K562 (cell line): ENCODE measurements around the gene PACS2. TPM values are rescaled to one million over a fixed set of nuclear protein-coding genes. Genes with fewer than 3 reads are reported as not detected.

Experiments
- ATAC-seq: fragments of 200-7000 bp; cut with Tn5 transposase; 3 replicates; pipeline ENCODE4 v1.9.1; 2020; ENCODE audit warnings: moderate library complexity
- BruUV-seq: library from RNA; stranded (reverse); fragments of 400-500 nt; replicated peaks from 2 replicates; lab custom pipeline; 2021; lab: Mats Ljungman, UMichigan
- CTCF ChIA-PET: fragments of 300-600 bp; formaldehyde crosslinking; extraction: SDS; loops from one replicate; lab custom pipeline; 2021; ENCODE audit warnings: low intra/inter-chr PET ratio; lab: Yijun Ruan, JAX
- POLR2A ChIA-PET: fragments of 300-600, 350-650 bp; sonication (Branson Sonifier 250); formaldehyde crosslinking; extraction: SDS; loops from one replicate; lab custom pipeline; 2021; ENCODE audit warnings: antibody characterized with exemption, inconsistent platforms; lab: Yijun Ruan, JAX
- DNase-seq, 4 experiments: peaks; one replicate each; pipeline versions ENCODE4 v3.0.0 to v3.0.0-alpha.2; 2011 to 2018; ENCODE audit warnings: low spot score in 3 of 4, mixed read lengths in 3 of 4; ENCODE audit errors: extremely low read depth in 1 of 4
- FAIRE-seq: peaks from 2 replicates; lab custom pipeline; 2011; peaks lifted over from hg19 to GRCh38; lab: Jason Lieb, UNC
- H2AFZ ChIP-seq: 2 replicates; pipeline ENCODE4 v1.6.0; 2011; ENCODE audit warnings: low read depth, low read length, control low read depth, inconsistent platforms
- H3K27ac ChIP-seq: fragments of 200-600 bp; 3 replicates; pipeline ENCODE4 v1.8.0; 2011; ENCODE audit warnings: low read depth, mild to moderate bottlenecking, control low read depth, inconsistent platforms, low read length, moderate library complexity, mixed read lengths; ENCODE audit errors: extremely low read depth
- H3K27me3 ChIP-seq, 2 experiments: fragments of 300-600 bp in 1 of 2; 2 replicates in 1 of 2; 3 replicates in 1 of 2; pipeline versions ENCODE4 v1.6.0 to v1.8.0; 2011; ENCODE audit warnings: inconsistent platforms in 2 of 2, low read length in 2 of 2, mild to moderate bottlenecking in 1 of 2, mixed read lengths in 1 of 2, moderate library complexity in 1 of 2; ENCODE audit not compliant: control insufficient read depth in 2 of 2, insufficient read depth in 2 of 2
- H3K36me3 ChIP-seq: fragments of 300-600 bp; 3 replicates; pipeline ENCODE4 v1.8.0; 2011; ENCODE audit warnings: mild to moderate bottlenecking, low read length, inconsistent platforms; ENCODE audit not compliant: control insufficient read depth, insufficient read depth
- H3K4me1 ChIP-seq, 2 experiments: fragments of 200-600 bp in 1 of 2; replicated peaks in 1 of 2; 2 replicates in 1 of 2; 3 replicates in 1 of 2; pipeline versions ENCODE4 v1.5.1 to v1.8.0; 2011; ENCODE audit warnings: inconsistent platforms in 2 of 2, low read length in 2 of 2, mild to moderate bottlenecking in 1 of 2, mixed read lengths in 1 of 2, moderate library complexity in 1 of 2; ENCODE audit not compliant: control insufficient read depth in 2 of 2, insufficient read depth in 2 of 2
- H3K4me2 ChIP-seq: 2 replicates; pipeline ENCODE4 v1.6.1; 2011; ENCODE audit warnings: low read length, control low read depth, inconsistent platforms, mixed read lengths; ENCODE audit not compliant: insufficient read depth
- H3K4me3 ChIP-seq: fragments of 200-600 bp; sonication (generic), shearing (Covaris generic); 2 replicates; pipeline ENCODE4 v1.5.1; 2016; ENCODE audit warnings: control low read depth, inconsistent platforms
- H3K79me2 ChIP-seq: fragments of 200-600 bp; 3 replicates; pipeline ENCODE4 v1.8.0; 2011; ENCODE audit warnings: low read length, inconsistent platforms; ENCODE audit not compliant: control insufficient read depth, insufficient read depth
- H3K9ac ChIP-seq, 2 experiments: 2 replicates each; pipeline versions ENCODE4 v1.6.0 to v1.6.1; 2011; ENCODE audit warnings: low read depth in 2 of 2, low read length in 2 of 2, control low read depth in 1 of 2, inconsistent platforms in 1 of 2, mild to moderate bottlenecking in 1 of 2, mixed read lengths in 1 of 2; ENCODE audit not compliant: insufficient read depth in 1 of 2
- H3K9me1 ChIP-seq: one replicate; pipeline ENCODE4 v1.6.0; 2011; ENCODE audit warnings: inconsistent platforms, mild to moderate bottlenecking, low read length, moderate library complexity; ENCODE audit not compliant: control insufficient read depth, insufficient read depth
- H3K9me3 ChIP-seq: replicated peaks from 2 replicates; pipeline ENCODE4 v1.5.1; 2011; ENCODE audit warnings: low read depth, low read length, inconsistent platforms; ENCODE audit not compliant: control insufficient read depth, insufficient read depth
- H4K20me1 ChIP-seq: replicated peaks from 2 replicates; pipeline ENCODE4 v1.6.1; 2011; ENCODE audit warnings: low read length, inconsistent platforms, mixed read lengths; ENCODE audit not compliant: control insufficient read depth, insufficient read depth
- ATF3 ChIP-seq, 2 experiments: fragments of 450-650 bp in 1 of 2; sonication (generic) in 1 of 2; formaldehyde crosslinking in 1 of 2; IDR thresholded peaks in 1 of 2; conservative IDR thresholded peaks in 1 of 2; 2 replicates each; pipeline versions ENCODE4 v1.6.1 to v1.8.1; 2016 to 2023; ENCODE audit warnings: mild to moderate bottlenecking in 2 of 2, moderate library complexity in 2 of 2, inconsistent platforms in 1 of 2, missing genetic modification reagents in 1 of 2
- BHLHE40 ChIP-seq: IDR thresholded peaks from 2 replicates; pipeline ENCODE4 v1.6.1; 2011; ENCODE audit warnings: low read length, improper control_type of control experiment
- CBX1 ChIP-seq: sonication (generic); IDR thresholded peaks from 2 replicates; pipeline ENCODE4 v1.6.1; 2016; ENCODE audit warnings: antibody characterized with exemption, low read depth, mild to moderate bottlenecking
- JUND ChIP-seq, 2 experiments: IDR thresholded peaks; 2 replicates in 1 of 2; 3 replicates in 1 of 2; pipeline ENCODE4 v1.6.1; 2011; ENCODE audit warnings: borderline replicate concordance in 2 of 2, low read depth in 2 of 2, low read length in 2 of 2, improper control_type of control experiment in 1 of 2, missing biosample characterization in 1 of 2, missing genetic modification characterization in 1 of 2, missing genetic modification reagents in 1 of 2
- POLR2B ChIP-seq: fragments of 450-650 bp; IDR thresholded peaks from 2 replicates; pipeline ENCODE4 v1.6.1; 2018; ENCODE audit warnings: low read depth; ENCODE audit not compliant: partially characterized antibody
- PRDM10 ChIP-seq: fragments of 450-650 bp; IDR thresholded peaks from 2 replicates; pipeline ENCODE4 v1.6.1; 2018; ENCODE audit not compliant: partially characterized antibody
- TCF3 ChIP-seq: sonication (generic); formaldehyde crosslinking; IDR thresholded peaks from 2 replicates; pipeline ENCODE4 v1.4.0; 2020; ENCODE audit warnings: mild to moderate bottlenecking, missing genetic modification reagents
- ZKSCAN1 ChIP-seq: fragments of 150-350 bp; IDR thresholded peaks from 2 replicates; pipeline ENCODE4 v1.6.1; 2016; ENCODE audit warnings: low read depth, low read length
- ZNF277 ChIP-seq: fragments of 250-450 bp; sonication (Bioruptor Pico); IDR thresholded peaks from 2 replicates; pipeline ENCODE4 v1.8.0; 2022; ENCODE audit warnings: inconsistent platforms, mild to moderate bottlenecking, moderate library complexity, borderline replicate concordance
- ZNF436 ChIP-seq: fragments of 250-450, 450-650 bp; sonication (Bioruptor Pico); formaldehyde crosslinking; IDR thresholded peaks from 2 replicates; pipeline ENCODE4 v1.7.0; 2020; ENCODE audit warnings: mild to moderate bottlenecking
- ZNF717 ChIP-seq: fragments of 250-450 bp; sonication (Bioruptor Pico); IDR thresholded peaks from 2 replicates; pipeline ENCODE4 v1.5.0; 2021
- WGBS: fragments of 100-300 bp; shearing (Covaris generic); methylation state at CpG from one replicate; pipeline ENCODE4 v1.1.6; 2016; ENCODE audit warnings: low coverage, mixed read lengths; ENCODE audit not compliant: insufficient coverage; ENCODE audit errors: missing lambda C conversion rate; 5-methylcytosine and 5-hydroxymethylcytosine counted together
- in situ Hi-C: fragments of 300-500 bp; cut with MboI; formaldehyde crosslinking; loops from 4 replicates; pipeline ENCODE4 v1.15.0; 2018; ENCODE audit warnings: inconsistent platforms, mixed read lengths
- intact Hi-C: fragments of 100-400 bp; cut with micrococcal nuclease; formaldehyde crosslinking; loops from 2 replicates; pipeline ENCODE4 v1.14.2; 2022
- polyA plus RNA-seq, 8 experiments: library from polyadenylated mRNA; depleted of rRNA in 4 of 8; stranded (reverse) in 5 of 8; unstranded in 3 of 8; fragments of >200 nt; fragmentation: Nextera tagmentation in 2 of 8; fragmentation: Illumina TruSeq in 1 of 8; extraction: Ambion mirVana in 2 of 8; extraction: Trizol in 1 of 8; gene quantifications; 2 replicates each; pipeline versions ENCODE4 v1.2.1 to v1.2.3, GENCODE V29; 2011 to 2014; ENCODE audit warnings: inconsistent platforms in 1 of 8, missing spikeins in 1 of 8
- total RNA-seq, 7 experiments: library from RNA; depleted of rRNA in 6 of 7; stranded (reverse); fragments of >200 nt in 6 of 7; fragmentation: Illumina TruSeq in 2 of 7; extraction: Trizol in 2 of 7; gene quantifications; 2 replicates each; pipeline versions ENCODE4 v1.2.1 to v1.2.3, GENCODE V29; 2011 to 2021; ENCODE audit warnings: low replicate concordance in 1 of 7

Gene PACS2
- total and polyA plus RNA-seq, 9 of the 15 experiments (the other 6 are each of a cell fraction or from before 2014, with no cell fraction given) = 0.11 to 20.8 (median 9.9) TPM

- no peak overlapping the region for H2AFZ ChIP-seq
- 79% methylated on average over 9 of the region's 15 CpGs for WGBS
- ChIA-PET CTCF (no interaction called here), POLR2A (no interaction called here)
- peaks cover 0 to 12% of the 10 kb centered on the region in 2 experiments; a peak in 2 of 5 replicates for H3K4me1 ChIP-seq
- no peak overlapping the region for H3K27ac ChIP-seq
- H3K9me3 ChIP-seq = no peaks in the 10 kb centered on the region
- H3K79me2 ChIP-seq = no peaks in the 10 kb centered on the region; the same call in 2 of the 3 replicates
- no peak overlapping the region for H3K4me2 ChIP-seq
- no peaks in the 10 kb centered on the region for H3K27me3 ChIP-seq
- BruUV-seq = no TSS peak
- no peak overlapping the region for H3K9ac ChIP-seq
- H3K4me3 ChIP-seq = no peak overlapping the region
- no peaks in the 10 kb centered on the region for H3K36me3 ChIP-seq
- ATAC-seq (no peak), DNase-seq (no peak), FAIRE-seq (no peak)
- H4K20me1 ChIP-seq = no peaks in the 10 kb centered on the region
- in situ Hi-C loops (no loop called here), intact Hi-C loops (no loop called here)
- no peaks in the 10 kb centered on the region for H3K9me1 ChIP-seq
- TF ChIP-seq CBX1 (no peak), ZNF717 (CRISPR knock-in tag) (no peak), ZNF277 (CRISPR knock-in tag) (no peak), TCF3 (no peak), ZKSCAN1 (no peak), JUND (IDR thresholded peaks at IDR 0.05; ENCODE audit: borderline replicate concordance, low read depth, low read length) (no peak), JUND (tag; IDR thresholded peaks at IDR 0.05; ENCODE audit: borderline replicate concordance, low read depth, low read length) (no peak), BHLHE40 (no peak), ATF3 (IDR thresholded peaks at IDR 0.05) (no peak), ATF3 (CRISPR knock-in tag; conservative IDR thresholded peaks at IDR 0.05) (no peak), ZNF436 (CRISPR knock-in tag) (no peak), POLR2B (no peak), PRDM10 (no peak)
Measured at GRCh38 chr14:105272623-105273022, 41.9 kb upstream of the PACS2 start.
